Gastrocnemius medialis (tissue), 4 donors: ENCODE measurements around the gene COX8A. TPM values are rescaled to one million over a fixed set of nuclear protein-coding genes. Genes with fewer than 3 reads are reported as not detected.
A peak's percentile ranks its signal among the peaks of the same experiment; 100 is the strongest.

Source experiments
- ATAC-seq, 2 donors: fragments of 150-250 bp; one replicate each; pipeline ENCODE4 v1.9.1; 2016
- DNase-seq, 2 donors: peaks; one replicate each; pipeline ENCODE4 v3.0.0-alpha.2; 2019
- H3K27ac ChIP-seq, 4 donors: fragments of 200-600 bp; sonication (generic); 1 replicate in 1 of 4; 2 replicates in 3 of 4; pipeline ENCODE4 v1.5.1; 2016 to 2018; ENCODE audit warnings: mild to moderate bottlenecking in 2 of 4, moderate library complexity in 1 of 4
- H3K27me3 ChIP-seq, 3 donors: fragments of 200-600 bp; sonication (generic) in 2 of 3; 1 replicate in 1 of 3; 2 replicates in 2 of 3; pipeline versions ENCODE4 v1.5.1 to v1.6.0; 2016 to 2019; ENCODE audit warnings: mild to moderate bottlenecking in 1 of 3, moderate library complexity in 1 of 3
- H3K36me3 ChIP-seq, 2 donors: fragments of 200-600 bp; sonication (generic) in 1 of 2; one replicate each; pipeline ENCODE4 v1.5.1; 2017 to 2018
- H3K4me1 ChIP-seq, 2 donors: fragments of 200-600 bp; sonication (generic) in 1 of 2; one replicate each; pipeline ENCODE4 v1.5.1; 2016 to 2017; ENCODE audit warnings: mild to moderate bottlenecking in 2 of 2
- H3K4me3 ChIP-seq, 4 donors: fragments of 200-600 bp; sonication (generic) in 3 of 4; 1 replicate in 1 of 4; 2 replicates in 3 of 4; pipeline ENCODE4 v1.5.1; 2016 to 2019; ENCODE audit warnings: mild to moderate bottlenecking in 2 of 4
- H3K9me3 ChIP-seq, 3 donors: fragments of 200-600 bp; sonication (generic) in 2 of 3; 1 replicate in 1 of 3; 2 replicates in 2 of 3; pipeline ENCODE4 v1.5.1; 2016 to 2019
- CTCF ChIP-seq, 5 experiments: fragments of 450-650 bp in 3 of 5; fragments of 200-600 bp in 2 of 5; sonication (generic) in 2 of 5; IDR thresholded peaks in 4 of 5; conservative IDR thresholded peaks in 1 of 5; 1 replicate in 4 of 5; 2 replicates in 1 of 5; pipeline ENCODE4 v1.5.1; 2016 to 2019; ENCODE audit warnings: antibody characterized with exemption in 5 of 5, mild to moderate bottlenecking in 3 of 5, moderate library complexity in 3 of 5
- POLR2A ChIP-seq, 2 donors: fragments of 450-650 bp; IDR thresholded peaks; one replicate each; pipeline ENCODE4 v1.6.1; 2017; ENCODE audit warnings: antibody characterized with exemption in 2 of 2, mild to moderate bottlenecking in 2 of 2, moderate library complexity in 2 of 2
- in situ Hi-C, 4 donors: fragments of 200-750 bp; cut with MboI; loops; one replicate each; pipeline versions ENCODE4 v1.15.0 to v1.8.0; 2017; ENCODE audit warnings: low sequenced_read_pairs in 4 of 4
- intact Hi-C: fragments of 100-400 bp; cut with DNase I; formaldehyde crosslinking; loops from one replicate; pipeline ENCODE4 v1.15.1; 2023; ENCODE audit warnings: low total_unique reads
- total RNA-seq, 4 donors: library from RNA; depleted of rRNA; stranded (reverse); fragments of >200 nt; gene quantifications; one replicate each; pipeline versions ENCODE4 v1.1.0 to v1.2.3, GENCODE V29; 2016

The COX8A gene
- total RNA-seq, 4 donors from 2014 or later: 812 to 1,326 (median 983) TPM

GRCh38 chr11:64006398-64006797 lies 32.0 kb downstream of the COX8A start:
- H3K27ac ChIP-seq: no peak overlapping the region
- H3K4me1 ChIP-seq: peaks cover 14 to 19% of the 10 kb centered on the region in 2 donors
- no peaks in the 10 kb centered on the region for H3K27me3 ChIP-seq
- TF ChIP-seq POLR2A (IDR thresholded peaks at IDR 0.05) (no peak), CTCF (IDR thresholded peaks at IDR 0.05 in 4 of 5, conservative IDR thresholded peaks at IDR 0.05 in 1 of 5) (no peak)
- ATAC-seq (no peak), DNase-seq (no peak)
- H3K36me3 ChIP-seq: no peaks in the 10 kb centered on the region
- intact Hi-C loops (no loop called here), in situ Hi-C loops (no loop called here)
- no peak overlapping the region for H3K4me3 ChIP-seq
- no peaks in the 10 kb centered on the region for H3K9me3 ChIP-seq

- ATAC-seq: peak; percentile 12 to 21
- no peak for DNase-seq
- no peak for TF ChIP-seq CTCF (IDR thresholded peaks at IDR 0.05 in 4 of 5, conservative IDR thresholded peaks at IDR 0.05 in 1 of 5)
- no peaks in the 10 kb centered on the region for H3K36me3 ChIP-seq
- H3K4me3 ChIP-seq: peak overlapping the region; percentile 26 to 43 (median 39)
- in situ Hi-C loops (no loop called here), intact Hi-C loops (no loop called here)
- no peaks in the 10 kb centered on the region for H3K27me3 ChIP-seq
- no peaks in the 10 kb centered on the region for H3K9me3 ChIP-seq
- H3K4me1 ChIP-seq: peaks cover 10 to 15% of the 10 kb centered on the region in 2 donors
- H3K27ac ChIP-seq: peak overlapping the region; percentile 31 to 61 (median 49)
Observed at GRCh38 chr11:64007160-64007628, 32.8 kb downstream of the COX8A start.

- peak overlapping the region; percentile 31 to 61 (median 49) for H3K27ac ChIP-seq
- intact Hi-C loops: no loop called here
Observed at GRCh38 chr11:64007629-64008282, 33.3 kb downstream of the COX8A start.

GRCh38 chr11:64008283-64008913 lies 34.0 kb downstream of the COX8A start:
- Histone ChIP-seq H3K27me3 (no peaks in the 10 kb centered on the region), H3K36me3 (no peaks in the 10 kb centered on the region), H3K4me3 (peak overlapping the region in 1 of 4 donors; percentile 26), H3K4me1 (peaks cover 6 to 10% of the 10 kb centered on the region in 2 donors), H3K27ac (peak overlapping the region in 2 of 4 donors; percentile 39 to 61), H3K9me3 (no peaks in the 10 kb centered on the region)
- intact Hi-C loops: no loop called here
- ATAC-seq (no peak), DNase-seq (no peak)
- in situ Hi-C loops: no loop called here
- TF ChIP-seq CTCF (IDR thresholded peaks at IDR 0.05 in 4 of 5, conservative IDR thresholded peaks at IDR 0.05 in 1 of 5): no peak
- no peak for TF ChIP-seq POLR2A (IDR thresholded peaks at IDR 0.05)

More at GRCh38 chr11:64007629-64008282, 33.3 kb downstream of the COX8A start:
- Histone ChIP-seq H3K4me1 (peaks cover 6 to 10% of the 10 kb centered on the region in 2 donors), H3K4me3 (peak overlapping the region; percentile 26 to 43 (median 39)), H3K9me3 (no peaks in the 10 kb centered on the region), H3K36me3 (no peaks in the 10 kb centered on the region), H3K27me3 (no peaks in the 10 kb centered on the region)
- TF ChIP-seq POLR2A (IDR thresholded peaks at IDR 0.05) (no peak), CTCF (IDR thresholded peaks at IDR 0.05 in 4 of 5, conservative IDR thresholded peaks at IDR 0.05 in 1 of 5) (peak in 2 of 5 experiments; percentile 27 to 35)
- in situ Hi-C loops: no loop called here
- DNase-seq (peak; percentile 54 to 68), ATAC-seq (peak; percentile 57 to 84)
